GM15510 (cell line): ENCODE measurements around the gene PRKCD.

Experiments used
- POLR2A ChIP-seq: IDR thresholded peaks from 3 replicates; pipeline ENCODE4 v1.6.1; 2011; ENCODE audit warnings: borderline replicate concordance; ENCODE audit not compliant: insufficient read length; ENCODE audit errors: extremely low read depth

The PRKCD gene

DNA sequence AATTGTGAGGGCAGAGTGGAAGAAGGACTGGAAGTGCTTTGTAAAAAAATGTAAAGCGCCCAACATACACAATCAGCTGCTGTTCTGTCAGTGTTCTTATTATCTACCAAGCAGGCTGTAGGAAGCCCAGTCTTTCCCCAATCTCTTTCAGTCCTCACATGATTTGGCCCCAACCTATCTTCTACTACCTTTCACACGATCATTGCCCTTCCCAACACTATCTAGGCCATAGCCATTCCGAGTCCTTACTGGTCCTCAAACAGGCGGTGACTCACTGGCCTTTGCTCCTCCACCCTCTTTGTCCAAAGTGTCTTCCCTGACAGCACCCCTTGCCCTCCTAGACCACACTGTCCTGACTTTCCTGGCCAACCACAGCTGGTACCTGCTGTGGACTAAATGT is 29.9 kb upstream of the PRKCD start:
- no peak for TF ChIP-seq POLR2A

- TF ChIP-seq POLR2A = no peak
Observed at GRCh38 chr3:53132347-53132746, 28.7 kb upstream of the PRKCD start.

GRCh38 chr3:53134631-53135232 is 26.3 kb upstream of the PRKCD start:
- no peak for TF ChIP-seq POLR2A

DNA sequence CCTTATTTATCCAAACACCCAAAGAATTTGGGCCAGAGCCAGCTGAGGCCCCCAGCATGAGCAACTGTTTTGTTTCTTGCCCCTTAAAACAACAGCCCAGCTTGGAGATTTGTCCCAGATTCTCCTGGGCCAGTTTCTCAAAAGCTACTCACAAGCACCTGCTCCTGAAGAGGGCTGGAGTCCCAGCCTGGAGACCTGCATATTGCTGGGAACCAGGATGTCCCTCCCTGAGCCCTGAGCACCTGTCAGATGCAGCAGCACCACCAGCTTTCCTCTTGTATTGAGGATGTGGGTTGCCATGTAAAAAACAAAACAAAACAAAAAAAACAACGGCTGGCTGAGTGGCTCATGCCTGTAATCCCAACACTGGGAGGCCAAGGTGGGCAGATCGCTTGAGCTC is 23.8 kb upstream of the PRKCD start:
- TF ChIP-seq POLR2A = no peak

DNA sequence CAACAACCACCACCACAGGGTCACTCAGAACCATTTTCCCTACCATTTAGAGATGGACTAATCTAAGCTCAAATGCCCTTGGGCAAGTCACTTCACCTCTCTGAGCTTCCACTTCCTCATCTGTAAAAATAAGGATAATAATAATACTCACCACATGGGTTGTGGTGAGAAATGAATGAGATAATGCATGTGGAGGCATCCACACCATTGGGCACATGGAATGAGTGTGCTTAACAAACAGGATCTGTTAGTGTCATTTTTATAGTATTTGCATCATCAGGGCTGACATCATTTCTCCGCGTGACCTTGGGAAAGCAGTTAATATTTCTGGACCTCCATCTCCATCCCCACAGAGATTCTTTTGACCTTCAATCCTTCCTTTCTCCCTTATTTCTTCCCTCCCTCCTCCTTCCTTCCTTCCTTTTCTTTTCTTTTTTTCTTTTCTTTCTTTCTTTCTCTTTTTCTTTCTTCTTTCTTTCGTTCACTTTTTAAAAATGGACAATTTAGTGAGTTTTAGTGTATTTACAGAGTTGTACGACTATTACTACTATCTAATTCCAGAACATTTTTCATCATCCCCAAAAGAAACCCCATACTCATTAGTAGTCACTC is 23.1 kb upstream of the PRKCD start:
- TF ChIP-seq POLR2A = no peak

DNA sequence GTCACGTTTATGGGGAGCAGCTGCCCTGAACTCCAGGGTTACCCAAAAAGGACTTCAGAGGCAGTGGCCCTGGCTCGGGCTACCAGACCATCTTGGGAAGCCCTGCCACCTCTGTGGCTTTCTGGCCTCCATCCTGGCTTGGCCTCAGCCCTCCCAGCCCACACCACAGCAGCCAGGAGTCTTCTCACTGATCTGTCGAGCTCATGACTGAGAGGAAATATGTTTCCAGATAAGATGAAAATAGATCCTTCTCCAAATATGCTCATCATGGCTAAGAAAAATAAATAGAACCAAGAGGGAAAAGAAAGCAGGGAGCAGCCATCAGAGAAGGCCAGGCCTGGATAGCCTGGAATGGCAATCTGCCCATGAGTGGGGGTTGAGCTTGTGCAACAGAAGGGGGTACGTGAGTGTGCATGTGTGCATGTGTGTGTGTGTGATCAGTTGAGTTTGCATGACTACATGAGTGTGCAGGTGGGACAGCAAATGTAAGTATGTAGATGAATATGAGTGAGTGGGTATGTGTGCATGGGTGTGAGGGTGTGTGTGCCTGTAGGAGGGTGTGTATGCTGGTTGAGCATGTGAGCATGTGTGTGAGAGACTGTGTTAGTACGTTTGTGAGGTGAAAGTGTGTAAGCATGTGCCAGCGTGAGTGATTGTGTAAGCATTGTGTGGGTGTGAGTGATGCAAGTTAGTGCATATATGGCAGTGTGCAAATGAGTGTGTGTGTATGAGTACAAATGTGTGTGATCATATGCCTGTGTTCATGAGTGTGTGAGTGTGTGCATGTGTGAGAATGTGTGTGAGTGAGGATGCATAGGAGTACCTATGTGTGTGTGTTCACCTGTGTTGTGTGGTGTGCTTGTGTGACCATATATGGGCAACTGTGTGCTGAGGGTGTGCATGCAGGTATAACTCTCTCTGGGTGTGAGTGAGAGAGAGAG is 20.8 kb upstream of the PRKCD start:
- TF ChIP-seq POLR2A = no peak

DNA sequence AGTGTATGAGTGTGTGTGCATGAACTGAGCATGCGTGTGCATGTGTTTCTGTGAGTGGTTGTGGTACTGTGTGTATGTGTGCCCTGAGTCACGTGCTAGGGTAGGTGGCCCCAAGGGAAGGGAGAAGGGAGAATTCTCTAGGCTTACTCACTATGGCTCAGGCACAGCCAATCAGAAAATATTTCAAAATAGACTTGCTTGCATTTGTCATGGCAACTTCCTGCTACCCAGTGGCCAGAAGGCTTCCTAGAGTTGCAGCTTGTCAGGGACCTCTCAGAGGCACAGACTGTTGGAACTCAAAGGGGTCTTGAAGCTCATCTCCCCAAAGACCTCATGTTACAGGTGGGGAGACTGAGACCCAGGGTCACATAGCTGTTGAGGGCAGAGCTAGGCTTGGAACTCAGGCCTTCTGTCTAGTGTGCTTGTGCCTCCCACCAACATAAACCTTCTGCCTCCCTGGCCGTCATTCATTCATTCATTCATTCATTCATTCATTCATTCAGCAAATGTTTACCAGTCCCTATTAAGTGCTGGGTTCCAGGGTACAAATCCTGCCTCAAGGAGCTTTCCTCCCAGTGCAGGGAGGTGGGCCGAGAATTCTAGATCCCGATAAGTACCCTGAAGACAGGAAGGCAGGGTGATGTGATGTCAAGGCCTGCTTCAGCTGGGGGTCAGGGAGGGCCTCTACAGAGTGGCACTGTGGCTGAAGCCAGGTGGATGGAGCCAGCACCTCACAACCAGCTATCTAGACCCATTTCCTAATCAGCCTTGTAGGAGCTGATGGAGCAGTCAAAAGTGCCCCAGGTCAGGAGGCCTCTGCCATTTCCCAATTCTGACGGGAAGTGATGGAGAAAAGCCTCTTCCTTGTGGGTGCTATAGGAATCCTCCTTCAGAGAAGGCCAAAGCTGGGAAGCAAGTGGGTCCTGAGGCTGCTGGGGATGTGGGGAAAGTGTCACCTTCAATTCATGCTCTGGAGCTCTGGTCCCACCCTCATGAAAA is 19.9 kb upstream of the PRKCD start:
- TF ChIP-seq POLR2A = no peak

DNA sequence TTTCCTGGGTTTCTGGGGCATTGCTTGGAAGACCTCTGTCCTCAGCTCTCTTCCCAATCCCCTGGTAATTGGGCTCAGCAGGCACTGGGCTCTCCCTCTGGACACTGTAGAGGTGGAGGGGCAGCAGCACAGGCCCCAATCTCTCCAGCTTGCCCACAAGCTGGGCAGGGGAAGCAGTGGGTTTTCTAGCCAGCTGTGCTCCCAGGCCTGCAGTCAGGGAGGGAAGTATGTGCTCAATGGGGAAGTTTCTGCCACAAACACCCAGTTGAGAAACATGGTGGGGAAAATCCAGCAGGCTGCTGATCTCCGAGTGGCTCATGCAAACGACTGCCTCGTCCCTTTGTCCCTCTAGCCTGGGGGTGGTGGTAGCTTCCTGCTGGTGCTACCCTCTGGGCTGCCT is 18.0 kb upstream of the PRKCD start:
- TF ChIP-seq POLR2A = no peak

DNA sequence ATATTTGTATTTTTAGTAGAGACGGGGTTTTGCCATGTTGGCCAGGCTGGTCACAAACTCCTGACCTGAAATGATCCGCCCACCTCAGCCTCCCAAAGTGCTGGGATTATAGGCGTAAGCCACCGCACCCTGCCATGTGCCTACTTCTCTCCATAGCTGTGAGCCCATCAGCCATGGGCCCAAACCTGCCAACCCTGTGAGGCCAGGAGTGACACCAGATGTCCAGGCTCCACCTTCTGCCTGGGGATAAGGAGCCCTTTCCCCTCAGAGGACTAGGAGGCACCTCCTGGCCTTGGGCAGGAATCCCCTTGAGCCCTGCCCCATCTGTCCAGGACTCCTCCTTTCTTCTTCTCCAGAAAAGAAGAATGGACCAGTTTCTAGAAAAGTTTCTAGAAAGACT is 16.6 kb upstream of the PRKCD start:
- no peak for TF ChIP-seq POLR2A

DNA sequence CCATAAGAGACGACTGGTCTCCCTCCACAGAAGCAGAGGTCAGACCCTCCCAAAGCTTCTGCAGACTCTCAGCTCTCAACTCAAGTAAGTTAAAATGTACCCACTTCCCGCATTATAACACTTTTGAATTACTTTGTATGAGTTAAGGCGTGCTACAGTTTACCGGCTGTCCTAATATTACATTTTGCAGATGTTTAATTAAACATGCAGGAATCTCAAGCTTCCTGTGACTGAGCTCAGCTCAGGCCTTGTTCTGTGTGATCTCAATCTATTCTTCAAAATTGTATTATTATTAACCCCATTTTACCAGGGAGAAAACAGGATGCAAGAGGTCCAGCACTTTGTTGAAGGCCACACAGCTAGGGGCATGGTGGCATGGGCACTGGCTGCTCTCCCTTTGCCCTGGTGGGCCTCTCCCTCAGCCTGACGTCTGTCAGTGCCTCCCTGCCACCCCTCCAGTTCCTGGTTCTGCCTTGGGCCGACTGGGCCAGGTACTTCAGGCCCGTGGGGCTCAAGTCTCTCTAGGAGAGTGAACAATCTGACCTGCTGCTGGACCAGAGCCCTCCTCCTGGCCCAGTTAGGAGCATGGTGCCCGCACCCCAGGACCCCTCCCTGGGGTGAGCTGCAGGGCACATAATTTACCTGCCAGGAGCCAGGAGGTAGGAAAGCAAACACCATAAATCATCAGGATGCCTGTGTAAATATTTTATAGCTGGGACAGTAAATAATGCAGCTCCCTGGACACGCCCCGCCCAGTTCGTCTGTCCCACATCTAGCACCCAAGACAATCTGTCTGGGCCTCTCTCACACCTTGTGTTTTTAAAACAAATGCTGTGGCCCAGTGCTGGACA is 15.9 kb upstream of the PRKCD start:
- TF ChIP-seq POLR2A = no peak

DNA sequence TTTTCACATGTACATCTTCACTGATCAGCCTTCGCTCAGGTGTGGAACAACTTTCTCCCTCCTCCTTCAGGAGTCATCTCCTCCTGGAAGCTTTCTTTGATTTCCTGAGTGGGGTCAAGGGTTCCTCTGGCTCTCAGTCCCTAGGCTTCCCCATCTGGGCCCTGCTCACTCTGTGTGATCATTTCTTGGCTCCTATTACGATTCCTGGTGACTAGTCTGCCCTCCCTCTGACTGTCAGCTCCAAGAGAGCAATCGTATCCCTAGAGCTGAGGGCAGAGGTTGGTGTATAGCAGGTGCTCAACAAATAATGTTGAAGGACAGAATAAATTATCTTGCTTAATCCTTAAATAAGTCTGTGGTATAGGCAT is 15.3 kb upstream of the PRKCD start:
- TF ChIP-seq POLR2A = no peak

DNA sequence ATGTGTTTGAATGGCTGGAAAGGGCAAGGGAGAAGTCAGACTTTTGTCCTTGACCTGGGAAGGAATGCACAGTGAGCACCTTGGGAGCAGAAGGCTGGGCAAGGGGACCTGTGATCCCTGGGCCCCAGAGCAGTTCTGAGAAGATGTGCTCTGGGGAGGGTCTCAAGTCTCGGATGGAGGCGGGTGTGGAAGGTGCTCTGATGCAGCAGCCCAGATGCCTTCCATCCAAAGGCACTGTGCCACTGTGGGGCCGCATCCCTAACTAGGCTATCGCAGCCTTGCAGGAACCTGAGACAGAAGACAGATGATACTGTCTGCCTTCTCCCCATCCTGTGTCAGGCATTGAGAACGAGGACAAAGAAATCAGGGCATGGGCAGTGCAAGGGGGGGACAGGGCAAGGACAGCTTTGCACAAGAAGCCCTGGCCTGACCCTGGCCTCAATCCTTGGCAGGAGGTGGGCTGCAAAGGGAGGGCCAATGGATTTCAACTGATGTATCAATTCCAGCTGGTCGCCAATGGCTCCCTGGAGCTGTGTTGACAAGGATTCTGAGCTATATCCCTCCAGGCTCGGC is 14.6 kb upstream of the PRKCD start:
- TF ChIP-seq POLR2A = no peak

DNA sequence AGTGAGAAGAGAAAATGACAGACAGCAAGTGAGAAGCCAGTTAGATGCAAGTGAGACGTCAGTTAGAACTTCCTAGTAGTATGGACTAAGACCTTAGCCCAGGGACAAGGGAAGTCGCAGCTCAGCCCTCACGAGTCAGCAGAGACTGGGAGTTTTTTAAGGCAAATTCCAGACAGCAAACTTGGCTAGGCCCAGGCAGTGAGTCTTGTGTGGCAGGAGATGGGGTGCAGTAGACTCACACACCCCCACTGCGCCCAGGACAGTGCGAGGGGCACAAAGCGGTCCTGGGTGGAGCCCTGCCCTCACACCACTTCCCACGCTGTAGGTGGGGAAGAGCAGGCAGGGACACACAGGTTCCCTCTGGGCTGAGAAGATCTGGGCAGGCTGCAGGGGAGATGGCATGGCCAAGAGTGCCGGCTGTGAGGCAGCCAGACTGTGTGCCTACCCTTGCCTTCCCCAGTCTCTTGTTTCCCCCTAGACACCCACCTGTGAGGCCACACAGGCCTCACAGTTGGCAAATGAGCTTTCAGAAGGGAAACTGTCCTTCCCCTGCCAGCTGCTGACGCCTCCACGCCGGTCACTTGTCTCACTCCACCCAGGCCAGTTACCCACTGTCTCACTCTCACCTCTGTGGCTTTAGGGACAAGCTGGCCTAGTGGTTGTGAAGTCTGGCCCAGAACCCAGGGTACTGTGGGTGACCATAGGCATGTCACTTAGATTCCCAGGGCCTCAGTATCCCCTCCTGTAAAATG is 13.7 kb upstream of the PRKCD start:
- no peak for TF ChIP-seq POLR2A
